ENCODE results near the gene TGFBRAP1. TPM values are rescaled to one million over a fixed set of nuclear protein-coding genes. Genes with fewer than 3 reads are reported as not detected.
"Not testable (repeated sequence)": the region's sequence is repeated elsewhere in the genome, so short reads cannot be mapped to it uniquely, and the experiment has no call there.

Gene TGFBRAP1
- total and polyA plus RNA-seq, 4 experiments from 2014 or later = 19.9 to 27.4 (median 20.8) TPM

GRCh38 chr2:105334211-105334610 is 4.7 kb upstream of the TGFBRAP1 start:
- H3K4me3 ChIP-seq (ENCODE audit: low read length in 2 of 2) = no peak overlapping the region
- Mint-ChIP-seq H3K27ac (no peak overlapping the region), H3K36me3 (peaks cover 0 to 17% of the 10 kb centered on the region in 2 donors), H3K4me1 (peaks cover 21 to 51% (median 33%) of the 10 kb centered on the region in 4 donors), H3K4me3 (no peak overlapping the region), H3K9me3 (no peaks in the 10 kb centered on the region), H3K27me3 (no peaks in the 10 kb centered on the region)
- no peaks in the 10 kb centered on the region for H3K9me3 ChIP-seq (ENCODE audit: control insufficient read depth in 1 of 2, low read length in 2 of 2)
- H3K4me1 ChIP-seq (ENCODE audit: insufficient read depth, low read length) = peaks cover 36% of the 10 kb centered on the region
- DNase-seq = no peak
- ChIA-PET POLR2A (ENCODE audit: partially characterized antibody) (no interaction called here), CTCF (ENCODE audit: partially characterized antibody) (no interaction called here)
- H3K36me3 ChIP-seq (ENCODE audit: insufficient read depth, low read length) = no peaks in the 10 kb centered on the region
- no peaks in the 10 kb centered on the region for H3K27me3 ChIP-seq (ENCODE audit: insufficient read depth, low read length)
- intact Hi-C loops (cut with micrococcal nuclease) = loop anchor here (10.0 kb wide), 2 partner anchors 761 to 861 kb away; partner anchors contain the start of gene UXS1
- no peak overlapping the region for H3K27ac ChIP-seq (ENCODE audit: low read depth, low read length)

GRCh38 chr2:105330681-105331375 is 1.3 kb upstream of the TGFBRAP1 start:
- ChIA-PET POLR2A (ENCODE audit: partially characterized antibody) (interaction anchor here (1.0 to 1.4 kb wide), 3 partner anchors 15 to 29 kb away, joined by 3 to 5 read pairs (median 4); no protein-coding TSS in a partner anchor), CTCF (ENCODE audit: partially characterized antibody) (interaction anchor here (0.6 to 2.7 kb wide), 2 partner anchors 10 to 113 kb away, joined by 3 to 17 read pairs; no protein-coding TSS in a partner anchor)
- H3K36me3 Mint-ChIP-seq = no peaks in the 10 kb centered on the region
- intact Hi-C loops (cut with micrococcal nuclease) = loop anchor here (10.0 kb wide), 2 partner anchors 764 to 864 kb away; partner anchors contain the start of gene UXS1
- H3K27me3 Mint-ChIP-seq = no peaks in the 10 kb centered on the region
- H3K4me3 ChIP-seq (ENCODE audit: low read length in 2 of 2) = no peak overlapping the region
- H3K4me1 Mint-ChIP-seq = peaks cover 22 to 37% (median 30%) of the 10 kb centered on the region in 4 donors
- no peak for DNase-seq
- H3K9me3 Mint-ChIP-seq = no peaks in the 10 kb centered on the region
- no peaks in the 10 kb centered on the region for H3K9me3 ChIP-seq (ENCODE audit: control insufficient read depth in 1 of 2, low read length in 2 of 2)
- no peaks in the 10 kb centered on the region for H3K27me3 ChIP-seq (ENCODE audit: insufficient read depth, low read length)
- peaks cover 31% of the 10 kb centered on the region for H3K4me1 ChIP-seq (ENCODE audit: insufficient read depth, low read length)
- H3K36me3 ChIP-seq (ENCODE audit: insufficient read depth, low read length) = no peaks in the 10 kb centered on the region
- peak overlapping the region; percentile 76 to 88 (median 84) for H3K4me3 Mint-ChIP-seq
- H3K27ac ChIP-seq (ENCODE audit: low read depth, low read length) = peak overlapping the region; percentile 83
- H3K27ac Mint-ChIP-seq = peak overlapping the region; percentile 91 to 97 (median 94)

- CTCF ChIA-PET (ENCODE audit: partially characterized antibody) = interaction anchor here (0.6 to 2.7 kb wide), 2 partner anchors 12 to 192 kb away, joined by 3 to 17 read pairs; no protein-coding TSS in a partner anchor
- peak in 1 of 5 donors; percentile 22 for DNase-seq
Observed at GRCh38 chr2:105329197-105329554, 359 bp downstream of the TGFBRAP1 start.

GRCh38 chr2:105328281-105329196 is 996 bp downstream of the TGFBRAP1 start:
- Mint-ChIP-seq H3K4me3 (peak overlapping the region; percentile 87 to 97 (median 94)), H3K36me3 (peaks cover 0 to 11% of the 10 kb centered on the region in 2 donors), H3K27me3 (no peaks in the 10 kb centered on the region), H3K4me1 (peaks cover 32 to 52% (median 45%) of the 10 kb centered on the region in 4 donors), H3K9me3 (no peaks in the 10 kb centered on the region), H3K27ac (peak overlapping the region; percentile 85 to 99 (median 96))
- peak in 4 of 5 donors; percentile 8 to 70 (median 16) for DNase-seq
- H3K9me3 ChIP-seq (ENCODE audit: control insufficient read depth in 1 of 2, low read length in 2 of 2) = no peaks in the 10 kb centered on the region
- CTCF ChIA-PET (ENCODE audit: partially characterized antibody) = interaction anchor here (0.6 to 2.7 kb wide), 2 partner anchors 13 to 193 kb away, joined by 3 to 17 read pairs; no protein-coding TSS in a partner anchor
- H3K27ac ChIP-seq (ENCODE audit: low read depth, low read length) = peak overlapping the region; percentile 61
- POLR2A ChIA-PET (ENCODE audit: partially characterized antibody) = interaction anchor here (0.6 to 1.7 kb wide), 2 partner anchors 9 to 18 kb away, joined by 3 to 18 read pairs; partner anchors contain the start of gene C2orf49
- peaks cover 31% of the 10 kb centered on the region for H3K4me1 ChIP-seq (ENCODE audit: insufficient read depth, low read length)
- peak overlapping the region; percentile 33 to 65 for H3K4me3 ChIP-seq (ENCODE audit: low read length in 2 of 2)
- H3K27me3 ChIP-seq (ENCODE audit: insufficient read depth, low read length) = no peaks in the 10 kb centered on the region
- no peaks in the 10 kb centered on the region for H3K36me3 ChIP-seq (ENCODE audit: insufficient read depth, low read length)
- intact Hi-C loops (cut with micrococcal nuclease) = no loop called here

More at GRCh38 chr2:105329197-105329554, 359 bp downstream of the TGFBRAP1 start:
- Mint-ChIP-seq H3K27me3 (no peaks in the 10 kb centered on the region), H3K36me3 (peaks cover 0 to 9% of the 10 kb centered on the region in 2 donors), H3K27ac (peak overlapping the region; percentile 85 to 99 (median 96)), H3K4me3 (peak overlapping the region; percentile 87 to 97 (median 94)), H3K4me1 (peaks cover 28 to 48% (median 41%) of the 10 kb centered on the region in 4 donors), H3K9me3 (no peaks in the 10 kb centered on the region)
- POLR2A ChIA-PET (ENCODE audit: partially characterized antibody) = interaction anchor here (0.6 to 1.7 kb wide), 4 partner anchors 9 to 27 kb away, joined by 3 to 18 read pairs (median 4); partner anchors contain the start of gene C2orf49
- H3K27me3 ChIP-seq (ENCODE audit: insufficient read depth, low read length) = no peaks in the 10 kb centered on the region
- peaks cover 31% of the 10 kb centered on the region for H3K4me1 ChIP-seq (ENCODE audit: insufficient read depth, low read length)
- no peaks in the 10 kb centered on the region for H3K9me3 ChIP-seq (ENCODE audit: control insufficient read depth in 1 of 2, low read length in 2 of 2)
- peak overlapping the region; percentile 61 for H3K27ac ChIP-seq (ENCODE audit: low read depth, low read length)
- peak overlapping the region; percentile 33 to 65 for H3K4me3 ChIP-seq (ENCODE audit: low read length in 2 of 2)
- intact Hi-C loops (cut with micrococcal nuclease) = no loop called here
- no peaks in the 10 kb centered on the region for H3K36me3 ChIP-seq (ENCODE audit: insufficient read depth, low read length)

- Mint-ChIP-seq H3K9me3 (no peaks in the 10 kb centered on the region), H3K4me3 (peak overlapping the region in 7 of 8 donors; percentile 34 to 97 (median 94)), H3K36me3 (peaks cover 0 to 13% of the 10 kb centered on the region in 2 donors), H3K4me1 (peaks cover 39 to 60% (median 51%) of the 10 kb centered on the region in 4 donors), H3K27me3 (no peaks in the 10 kb centered on the region), H3K27ac (peak overlapping the region; percentile 68 to 99 (median 93))
- Histone ChIP-seq H3K27me3 (ENCODE audit: insufficient read depth, low read length) (no peaks in the 10 kb centered on the region), H3K36me3 (ENCODE audit: insufficient read depth, low read length) (no peaks in the 10 kb centered on the region), H3K4me1 (ENCODE audit: insufficient read depth, low read length) (peaks cover 31% of the 10 kb centered on the region), H3K9me3 (ENCODE audit: control insufficient read depth in 1 of 2, low read length in 2 of 2) (no peaks in the 10 kb centered on the region), H3K27ac (ENCODE audit: low read depth, low read length) (no peak overlapping the region), H3K4me3 (ENCODE audit: low read length in 2 of 2) (no peak overlapping the region)
- ChIA-PET CTCF (ENCODE audit: partially characterized antibody) (no interaction called here), POLR2A (ENCODE audit: partially characterized antibody) (interaction anchor here (0.6 to 1.7 kb wide), 2 partner anchors 9 to 10 kb away, joined by 6 to 18 read pairs; partner anchors contain the start of gene C2orf49)
- DNase-seq = no peak
- intact Hi-C loops (cut with micrococcal nuclease) = no loop called here
Observed at GRCh38 chr2:105327690-105328089, 1.8 kb downstream of the TGFBRAP1 start.

GRCh38 chr2:105327271-105327670 is 2.3 kb downstream of the TGFBRAP1 start:
- Mint-ChIP-seq H3K4me1 (peaks cover 39 to 64% (median 55%) of the 10 kb centered on the region in 4 donors), H3K27ac (peak overlapping the region; percentile 15 to 99 (median 85))
- H3K4me3 ChIP-seq (ENCODE audit: low read length in 2 of 2) = not testable (repeated sequence)

More at GRCh38 chr2:105327271-105327670, 2.3 kb downstream of the TGFBRAP1 start:
- H3K36me3 ChIP-seq (ENCODE audit: insufficient read depth, low read length); H3K27ac ChIP-seq (ENCODE audit: low read depth, low read length); H3K27me3 Mint-ChIP-seq; CTCF ChIA-PET (ENCODE audit: partially characterized antibody); intact Hi-C loops (cut with micrococcal nuclease); H3K27me3 ChIP-seq (ENCODE audit: insufficient read depth, low read length); DNase-seq; H3K9me3 Mint-ChIP-seq; H3K9me3 ChIP-seq (ENCODE audit: control insufficient read depth in 1 of 2, low read length in 2 of 2): not testable (repeated sequence)
- Mint-ChIP-seq H3K36me3 (peaks cover 0 to 18% of the 10 kb centered on the region in 2 donors), H3K4me3 (peak overlapping the region in 2 of 8 donors; percentile 25 to 28)
- POLR2A ChIA-PET (ENCODE audit: partially characterized antibody) = interaction anchor here (0.6 kb wide), 1 partner anchor 10 kb away, joined by 6 read pairs; the partner anchor contains the start of gene C2orf49
- H3K4me1 ChIP-seq (ENCODE audit: insufficient read depth, low read length) = peaks cover 31% of the 10 kb centered on the region

All from CD4-positive, alpha-beta memory T cell (primary cell).